ENCODE data around the gene IDUA. TPM values are rescaled to one million over a fixed set of nuclear protein-coding genes. Genes with fewer than 3 reads are reported as not detected.
A peak's percentile ranks its signal among the peaks of the same experiment; 100 is the strongest.

The IDUA gene
- total RNA-seq, 3 donors from 2014 or later (not counting 1 experiment from before 2014, with no cell fraction given): 38.7 to 43.6 (median 43.0) TPM

DNA sequence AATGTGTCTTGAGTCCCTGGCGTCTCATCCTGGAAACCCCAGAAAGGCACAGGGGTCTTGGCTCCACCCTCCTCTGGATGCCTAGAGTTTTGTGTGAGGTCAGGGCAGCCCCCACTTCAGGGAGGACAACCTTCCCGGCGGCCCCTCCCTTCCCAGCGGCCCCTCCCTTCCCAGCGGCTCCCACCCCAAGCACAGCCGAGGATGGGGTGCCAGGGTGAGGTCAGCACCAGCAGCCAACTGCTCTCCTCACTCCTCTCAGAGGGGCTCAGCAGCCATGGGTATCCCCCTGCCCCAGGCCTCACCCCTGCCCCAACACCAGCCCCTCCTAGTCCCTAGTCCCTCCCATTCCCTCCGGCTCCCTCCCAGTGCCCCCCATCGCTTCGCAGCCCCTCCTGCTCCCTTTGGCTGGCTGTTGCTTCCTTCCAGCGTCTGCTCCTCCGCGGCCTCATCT is 30.9 kb upstream of the IDUA start:
- no peaks in the 10 kb centered on the region for H3K9me3 Mint-ChIP-seq
- H3K9me3 ChIP-seq (ENCODE audit: control insufficient read depth, insufficient read depth, low read length): no peaks in the 10 kb centered on the region
- H3K4me1 Mint-ChIP-seq: peaks cover 4% of the 10 kb centered on the region in 2 donors
- no peak overlapping the region for H3K4me3 ChIP-seq (ENCODE audit: low read length)
- H3K4me1 ChIP-seq (ENCODE audit: control insufficient read depth, insufficient read depth, low read length): no peaks in the 10 kb centered on the region
- DNase-seq (no peak), ATAC-seq (no peak)
- no peaks in the 10 kb centered on the region for H3K27me3 ChIP-seq (ENCODE audit: control insufficient read depth, insufficient read depth, low read length)
- H3K27ac Mint-ChIP-seq: no peak overlapping the region
- intact Hi-C loops (cut with micrococcal nuclease): no loop called here
- no peaks in the 10 kb centered on the region for H3K27me3 Mint-ChIP-seq (ENCODE audit: low read depth in 2 of 2)
- H3K27ac ChIP-seq (ENCODE audit: low read length): no peak overlapping the region
- no peak overlapping the region for H3K4me3 Mint-ChIP-seq
- no peaks in the 10 kb centered on the region for H3K36me3 Mint-ChIP-seq
- WGBS (ENCODE audit: insufficient coverage): 88% methylated on average over 12 of the region's 12 CpGs
- H3K36me3 ChIP-seq (ENCODE audit: control insufficient read depth, insufficient read depth, low read length): peaks cover 29% of the 10 kb centered on the region
- TF ChIP-seq, protein P1, sequence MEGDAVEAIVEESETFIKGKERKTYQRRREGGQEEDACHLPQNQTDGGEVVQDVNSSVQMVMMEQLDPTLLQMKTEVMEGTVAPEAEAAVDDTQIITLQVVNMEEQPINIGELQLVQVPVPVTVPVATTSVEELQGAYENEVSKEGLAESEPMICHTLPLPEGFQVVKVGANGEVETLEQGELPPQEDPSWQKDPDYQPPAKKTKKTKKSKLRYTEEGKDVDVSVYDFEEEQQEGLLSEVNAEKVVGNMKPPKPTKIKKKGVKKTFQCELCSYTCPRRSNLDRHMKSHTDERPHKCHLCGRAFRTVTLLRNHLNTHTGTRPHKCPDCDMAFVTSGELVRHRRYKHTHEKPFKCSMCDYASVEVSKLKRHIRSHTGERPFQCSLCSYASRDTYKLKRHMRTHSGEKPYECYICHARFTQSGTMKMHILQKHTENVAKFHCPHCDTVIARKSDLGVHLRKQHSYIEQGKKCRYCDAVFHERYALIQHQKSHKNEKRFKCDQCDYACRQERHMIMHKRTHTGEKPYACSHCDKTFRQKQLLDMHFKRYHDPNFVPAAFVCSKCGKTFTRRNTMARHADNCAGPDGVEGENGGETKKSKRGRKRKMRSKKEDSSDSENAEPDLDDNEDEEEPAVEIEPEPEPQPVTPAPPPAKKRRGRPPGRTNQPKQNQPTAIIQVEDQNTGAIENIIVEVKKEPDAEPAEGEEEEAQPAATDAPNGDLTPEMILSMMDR (IDR thresholded peaks at IDR 0.05): no peak

DNA sequence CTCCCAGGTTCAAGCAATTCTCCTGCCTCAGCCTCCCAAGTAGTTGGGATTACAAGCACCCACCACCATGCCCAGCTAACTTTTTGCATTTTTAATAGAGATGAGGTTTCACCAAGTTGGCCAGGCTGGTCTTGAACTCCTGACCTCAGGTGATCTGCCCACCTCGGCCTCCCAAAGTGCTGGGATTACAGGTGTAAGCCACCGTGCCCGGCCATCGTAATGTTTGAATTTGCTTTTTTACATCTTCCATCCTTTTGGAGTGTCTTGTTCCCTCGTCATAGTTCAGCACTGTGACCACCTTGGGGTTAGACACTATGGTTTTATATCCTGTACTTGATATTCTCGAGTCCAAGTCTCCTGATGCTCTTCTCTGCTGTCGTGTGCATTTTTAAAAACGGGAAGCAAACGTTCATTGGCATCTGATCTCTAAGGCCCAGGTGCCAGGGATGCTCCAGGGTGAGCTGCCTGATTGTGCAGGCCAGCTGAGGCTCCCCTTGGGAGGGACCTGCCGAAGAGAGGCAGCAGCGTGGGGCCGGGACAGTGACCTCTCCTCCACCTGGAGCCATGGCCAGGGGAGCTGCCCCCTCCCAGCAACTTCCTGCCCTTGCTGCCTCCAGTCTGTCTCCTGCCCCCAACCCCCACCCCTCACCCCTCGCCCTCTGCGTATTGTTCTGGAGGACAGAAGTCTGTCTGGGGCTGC is 30.2 kb upstream of the IDUA start:
- no peaks in the 10 kb centered on the region for H3K9me3 Mint-ChIP-seq
- ATAC-seq (no peak), DNase-seq (no peak)
- H3K4me3 Mint-ChIP-seq: no peak overlapping the region
- H3K4me1 Mint-ChIP-seq: peaks cover 4% of the 10 kb centered on the region in 2 donors
- H3K27me3 Mint-ChIP-seq (ENCODE audit: low read depth in 2 of 2): no peaks in the 10 kb centered on the region
- Histone ChIP-seq H3K27ac (ENCODE audit: low read length) (no peak overlapping the region), H3K4me3 (ENCODE audit: low read length) (no peak overlapping the region), H3K27me3 (ENCODE audit: control insufficient read depth, insufficient read depth, low read length) (no peaks in the 10 kb centered on the region), H3K4me1 (ENCODE audit: control insufficient read depth, insufficient read depth, low read length) (no peaks in the 10 kb centered on the region), H3K9me3 (ENCODE audit: control insufficient read depth, insufficient read depth, low read length) (no peaks in the 10 kb centered on the region), H3K36me3 (ENCODE audit: control insufficient read depth, insufficient read depth, low read length) (peaks cover 29% of the 10 kb centered on the region)
- 90% methylated on average over 14 of the region's 14 CpGs for WGBS (ENCODE audit: insufficient coverage)
- TF ChIP-seq, protein P1 (IDR thresholded peaks at IDR 0.05): no peak
- intact Hi-C loops (cut with micrococcal nuclease): no loop called here
- no peaks in the 10 kb centered on the region for H3K36me3 Mint-ChIP-seq
- peak overlapping the region in 1 of 2 donors; percentile 26 for H3K27ac Mint-ChIP-seq

DNA sequence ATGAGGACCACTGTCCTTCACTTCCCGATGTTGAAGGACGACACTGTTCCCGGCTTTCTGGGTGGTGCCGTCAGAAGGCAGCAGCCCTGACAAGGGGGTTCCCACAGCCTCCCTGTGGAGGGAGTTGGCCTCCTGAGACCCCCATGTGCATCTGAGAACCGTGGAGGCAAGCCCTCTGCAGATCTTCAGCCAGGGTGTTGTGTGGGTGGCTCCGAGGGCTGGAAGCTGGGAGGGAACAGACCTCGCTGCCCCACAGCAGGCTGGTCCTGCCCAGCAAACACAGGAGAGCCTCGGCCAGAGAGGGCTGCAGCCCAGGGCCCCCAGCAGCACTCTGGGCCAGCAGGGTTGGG is 29.6 kb upstream of the IDUA start:
- no peaks in the 10 kb centered on the region for H3K27me3 ChIP-seq (ENCODE audit: control insufficient read depth, insufficient read depth, low read length)
- H3K4me1 ChIP-seq (ENCODE audit: control insufficient read depth, insufficient read depth, low read length): no peaks in the 10 kb centered on the region
- DNase-seq: no peak
- H3K27ac ChIP-seq (ENCODE audit: low read length): no peak overlapping the region
- intact Hi-C loops (cut with micrococcal nuclease): no loop called here
- WGBS (ENCODE audit: insufficient coverage): 92% methylated on average over 8 of the region's 8 CpGs
- TF ChIP-seq, protein P1 (IDR thresholded peaks at IDR 0.05): no peak
- H3K4me3 ChIP-seq (ENCODE audit: low read length): no peak overlapping the region
- Mint-ChIP-seq H3K9me3 (no peaks in the 10 kb centered on the region), H3K4me3 (no peak overlapping the region), H3K4me1 (peaks cover 4% of the 10 kb centered on the region in 2 donors), H3K27ac (peak overlapping the region in 1 of 2 donors; percentile 22), H3K27me3 (ENCODE audit: low read depth in 2 of 2) (no peaks in the 10 kb centered on the region), H3K36me3 (no peaks in the 10 kb centered on the region)
- no peaks in the 10 kb centered on the region for H3K9me3 ChIP-seq (ENCODE audit: control insufficient read depth, insufficient read depth, low read length)
- H3K36me3 ChIP-seq (ENCODE audit: control insufficient read depth, insufficient read depth, low read length): peaks cover 32% of the 10 kb centered on the region
- ATAC-seq: no peak
